ENCODE data around the gene COPRS.

The COPRS gene

GRCh38 chr17:31858642-31859486 is at the start of gene COPRS:
Gene COPRS (minus strand): TSS chr17:31859244. CDS start chr17:31859199, 45 bp downstream.
- peak; percentile 35 for DNase-seq (ENCODE audit: low read depth)
- peak within 1 kb of the TSS; percentile 87 for H3K4me3 ChIP-seq (ENCODE audit: control insufficient read depth, low read depth, low read length)
- TF ChIP-seq CTCF (IDR thresholded peaks at IDR 0.05; ENCODE audit: control insufficient read depth, insufficient read depth, low read depth, low read length, missing control alignments) = no peak

- DNase-seq (ENCODE audit: low read depth) = no peak
- TF ChIP-seq CTCF (IDR thresholded peaks at IDR 0.05; ENCODE audit: control insufficient read depth, insufficient read depth, low read depth, low read length, missing control alignments) = no peak
- no peak overlapping the region for H3K4me3 ChIP-seq (ENCODE audit: control insufficient read depth, low read depth, low read length)
Observed at GRCh38 chr17:31908386-31908785, 49.3 kb upstream of the COPRS start.

- no peak for TF ChIP-seq CTCF (IDR thresholded peaks at IDR 0.05; ENCODE audit: control insufficient read depth, insufficient read depth, low read depth, low read length, missing control alignments)
- peak; percentile 24 for DNase-seq (ENCODE audit: low read depth)
- no peak overlapping the region for H3K4me3 ChIP-seq (ENCODE audit: control insufficient read depth, low read depth, low read length)
Observed at GRCh38 chr17:31907342-31907962, 48.4 kb upstream of the COPRS start.

- TF ChIP-seq CTCF (IDR thresholded peaks at IDR 0.05; ENCODE audit: control insufficient read depth, insufficient read depth, low read depth, low read length, missing control alignments) = no peak
- no peak for DNase-seq (ENCODE audit: low read depth)
- no peak overlapping the region for H3K4me3 ChIP-seq (ENCODE audit: control insufficient read depth, low read depth, low read length)
Observed at GRCh38 chr17:31903401-31903800, 44.4 kb upstream of the COPRS start.

GRCh38 chr17:31902693-31903092 is 43.6 kb upstream of the COPRS start:
- no peak overlapping the region for H3K4me3 ChIP-seq (ENCODE audit: control insufficient read depth, low read depth, low read length)
- no peak for TF ChIP-seq CTCF (IDR thresholded peaks at IDR 0.05; ENCODE audit: control insufficient read depth, insufficient read depth, low read depth, low read length, missing control alignments)
- DNase-seq (ENCODE audit: low read depth) = no peak

- peak overlapping the region; percentile 85 for H3K4me3 ChIP-seq (ENCODE audit: control insufficient read depth, low read depth, low read length)
- no peak for TF ChIP-seq CTCF (IDR thresholded peaks at IDR 0.05; ENCODE audit: control insufficient read depth, insufficient read depth, low read depth, low read length, missing control alignments)
- DNase-seq (ENCODE audit: low read depth) = no peak
Observed at GRCh38 chr17:31900877-31901276, 41.8 kb upstream of the COPRS start.
